HCT116 (cell line): ENCODE results near the gene VPS37B. TPM values are rescaled to one million over a fixed set of nuclear protein-coding genes. Genes with fewer than 3 reads are reported as not detected.

ENCODE experiments used
- ATAC-seq: fragments of 200-7000 bp; cut with Tn5 transposase; 2 replicates; pipeline ENCODE4 v1.9.1; 2020; ENCODE audit warnings: mild to moderate bottlenecking, moderate library complexity
- BruUV-seq: library from RNA; stranded (reverse); fragments of 400-500 nt; replicated peaks from 2 replicates; lab custom pipeline; 2021; lab: Mats Ljungman, UMichigan
- CTCF ChIA-PET: fragments of 300-600 bp; sonication (Branson Sonifier 250); formaldehyde crosslinking; loops from one replicate; lab custom pipeline; 2021; ENCODE audit warnings: antibody characterized with exemption; lab: Charles Lee
- POLR2A ChIA-PET: fragments of 300-600, 350-600 bp; sonication (Branson Sonifier 250); formaldehyde crosslinking; loops from one replicate; lab custom pipeline; 2021; ENCODE audit warnings: antibody characterized with exemption; lab: Charles Lee
- RAD21 ChIA-PET, 2 experiments: fragments of 300-600 bp; sonication (Branson Sonifier 250); formaldehyde crosslinking; loops; one replicate each; lab custom pipeline; 2023; ENCODE audit warnings: low total read pairs in 2 of 2; ENCODE audit not compliant: uncharacterized antibody in 2 of 2, unreplicated experiment in 2 of 2, low non-redundant PET in 1 of 2; lab: Charles Lee
- DNase-seq: peaks from one replicate; pipeline ENCODE4 v3.0.0-alpha.2; 2010; ENCODE audit warnings: low read depth, low spot score
- H2AFZ ChIP-seq: fragments of 200-600 bp; shearing (Covaris generic), sonication (generic); 2 replicates; pipeline ENCODE4 v1.6.1; 2017; ENCODE audit warnings: low read depth, mixed run types, mixed read lengths, antibody characterized with exemption, low read length; ENCODE audit not compliant: poor library complexity, severe bottlenecking
- H3K27ac ChIP-seq: 2 replicates; pipeline ENCODE4 v1.5.1; 2012; ENCODE audit warnings: low read depth, low read length
- H3K27me3 ChIP-seq: fragments of 200-600 bp; sonication (generic); 2 replicates; pipeline ENCODE4 v1.6.1; 2016; ENCODE audit warnings: mixed run types, low read length, mixed read lengths; ENCODE audit not compliant: insufficient read depth
- H3K36me3 ChIP-seq, 2 experiments: fragments of 200-500 bp in 1 of 2; fragments of 200-600 bp in 1 of 2; sonication (Bioruptor generic) in 1 of 2; sonication (generic) in 1 of 2; 2 replicates each; pipeline versions ENCODE4 v1.5.1 to v1.6.1; 2014 to 2016; ENCODE audit warnings: low read length in 2 of 2, inconsistent platforms in 1 of 2, mixed read lengths in 1 of 2, mixed run types in 1 of 2; ENCODE audit not compliant: insufficient read depth in 2 of 2, control insufficient read depth in 1 of 2
- H3K4me1 ChIP-seq, 2 experiments: fragments of 200-600 bp in 1 of 2; sonication (generic) in 1 of 2; 2 replicates each; pipeline versions ENCODE4 v1.5.1 to v1.6.1; 2012 to 2017; ENCODE audit warnings: low read length in 2 of 2, inconsistent platforms in 1 of 2, mild to moderate bottlenecking in 1 of 2, mixed read lengths in 1 of 2, mixed run types in 1 of 2, moderate library complexity in 1 of 2; ENCODE audit not compliant: insufficient read depth in 2 of 2, control insufficient read depth in 1 of 2
- H3K4me2 ChIP-seq: fragments of 200-600 bp; sonication (generic); 2 replicates; pipeline ENCODE4 v1.6.1; 2017; ENCODE audit warnings: mixed run types, low read length, mixed read lengths
- H3K4me3 ChIP-seq, 2 experiments: fragments of 200-600 bp in 1 of 2; sonication (generic) in 1 of 2; replicated peaks in 1 of 2; 2 replicates each; pipeline ENCODE4 v1.5.1; 2011 to 2016; ENCODE audit warnings: low read length in 2 of 2, control low read depth in 1 of 2, low read depth in 1 of 2, mild to moderate bottlenecking in 1 of 2, mixed read lengths in 1 of 2, mixed run types in 1 of 2
- H3K79me2 ChIP-seq: fragments of 200-600 bp; sonication (generic); 2 replicates; pipeline ENCODE4 v1.6.1; 2017; ENCODE audit warnings: mild to moderate bottlenecking, mixed run types, low read length, moderate library complexity, mixed read lengths; ENCODE audit not compliant: insufficient read depth
- H3K9ac ChIP-seq: fragments of 200-600 bp; sonication (generic); 2 replicates; pipeline ENCODE4 v1.6.1; 2016; ENCODE audit warnings: low read length, mixed read lengths
- H3K9me2 ChIP-seq: fragments of 200-600 bp; sonication (generic), shearing (Covaris generic); 2 replicates; pipeline ENCODE4 v1.6.1; 2017; ENCODE audit warnings: mixed run types, mild to moderate bottlenecking, moderate library complexity; ENCODE audit not compliant: insufficient read depth
- H3K9me3 ChIP-seq, 2 experiments: fragments of 200-500 bp in 1 of 2; fragments of 200-600 bp in 1 of 2; sonication (Bioruptor generic) in 1 of 2; sonication (generic) in 1 of 2; 2 replicates each; pipeline ENCODE4 v1.6.1; 2014 to 2017; ENCODE audit warnings: low read length in 2 of 2, mixed read lengths in 2 of 2, inconsistent platforms in 1 of 2, low read depth in 1 of 2, mild to moderate bottlenecking in 1 of 2, mixed run types in 1 of 2, moderate library complexity in 1 of 2; ENCODE audit not compliant: control insufficient read depth in 1 of 2, insufficient read depth in 1 of 2
- H4K20me1 ChIP-seq: fragments of 200-600 bp; sonication (generic), shearing (Covaris generic); 2 replicates; pipeline ENCODE4 v1.6.1; 2017; ENCODE audit warnings: mixed run types, mild to moderate bottlenecking, moderate library complexity; ENCODE audit not compliant: insufficient read depth
- ATF3 ChIP-seq: IDR thresholded peaks from 2 replicates; pipeline ENCODE4 v1.6.1; 2012
- CBX3 ChIP-seq: IDR thresholded peaks from 2 replicates; pipeline ENCODE4 v1.6.1; 2012; ENCODE audit warnings: low read depth
- CEBPB ChIP-seq: IDR thresholded peaks from 2 replicates; pipeline ENCODE4 v1.6.1; 2012; ENCODE audit warnings: low read depth
- CTCF ChIP-seq, 3 experiments: fragments of 200-600 bp in 1 of 3; sonication (generic) in 1 of 3; IDR thresholded peaks in 2 of 3; conservative IDR thresholded peaks in 1 of 3; 2 replicates each; pipeline ENCODE4 v1.5.1; 2012 to 2017; ENCODE audit warnings: low read depth in 2 of 3, low read length in 2 of 3, antibody characterized with exemption in 1 of 3, borderline replicate concordance in 1 of 3, control low read depth in 1 of 3, mild to moderate bottlenecking in 1 of 3, mixed read lengths in 1 of 3, mixed run types in 1 of 3, moderate library complexity in 1 of 3; ENCODE audit not compliant: insufficient read depth in 1 of 3
- EGR1 ChIP-seq: IDR thresholded peaks from 2 replicates; pipeline ENCODE4 v1.6.1; 2012; ENCODE audit warnings: low read depth
- ELF1 ChIP-seq: IDR thresholded peaks from 2 replicates; pipeline ENCODE4 v1.6.1; 2012; ENCODE audit warnings: low read depth, borderline replicate concordance
- EZH2phosphoT487 ChIP-seq: fragments of 200-600 bp; IDR thresholded peaks from 2 replicates; pipeline ENCODE4 v1.6.1; 2018; ENCODE audit warnings: antibody characterized with exemption, borderline replicate concordance
- FOSL1 ChIP-seq: IDR thresholded peaks from 2 replicates; pipeline ENCODE4 v1.6.1; 2012; ENCODE audit warnings: low read depth
- JUND ChIP-seq: IDR thresholded peaks from 2 replicates; pipeline ENCODE4 v1.6.1; 2012
- MAX ChIP-seq: IDR thresholded peaks from 2 replicates; pipeline ENCODE4 v1.6.1; 2012
- POLR2A ChIP-seq: IDR thresholded peaks from 2 replicates; pipeline ENCODE4 v1.7.0; 2011; ENCODE audit warnings: borderline replicate concordance; ENCODE audit not compliant: insufficient read depth, insufficient read length; ENCODE audit errors: extremely low read depth
- RAD21 ChIP-seq: IDR thresholded peaks from 2 replicates; pipeline ENCODE4 v1.6.1; 2012; ENCODE audit warnings: low read depth, mild to moderate bottlenecking
- REST ChIP-seq: IDR thresholded peaks from 2 replicates; pipeline ENCODE4 v1.6.1; 2012; ENCODE audit warnings: low read depth
- SIN3A ChIP-seq: IDR thresholded peaks from 2 replicates; pipeline ENCODE4 v1.6.1; 2012; ENCODE audit warnings: low read depth
- SP1 ChIP-seq: IDR thresholded peaks from 2 replicates; pipeline ENCODE4 v1.6.1; 2012; ENCODE audit warnings: low read depth
- SRF ChIP-seq: IDR thresholded peaks from 2 replicates; pipeline ENCODE4 v1.6.1; 2012; ENCODE audit warnings: low read depth
- TCF7L2 ChIP-seq: IDR thresholded peaks from 2 replicates; pipeline ENCODE4 v1.7.0; 2011; ENCODE audit warnings: borderline replicate concordance, inconsistent platforms; ENCODE audit not compliant: insufficient read depth, insufficient read length; ENCODE audit errors: extremely low read depth
- YY1 ChIP-seq: IDR thresholded peaks from 2 replicates; pipeline ENCODE4 v1.6.1; 2011; ENCODE audit warnings: low read length, low read depth, moderate library complexity, mild to moderate bottlenecking; ENCODE audit not compliant: insufficient replicate concordance; ENCODE audit errors: extremely low read depth
- ZBTB33 ChIP-seq: IDR thresholded peaks from 2 replicates; pipeline ENCODE4 v1.6.1; 2011; ENCODE audit warnings: mild to moderate bottlenecking, low read length, moderate library complexity; ENCODE audit not compliant: insufficient replicate concordance; ENCODE audit errors: extremely low read depth
- intact Hi-C: fragments of 100-400 bp; cut with micrococcal nuclease; formaldehyde crosslinking; loops from 2 replicates; pipeline ENCODE4 v1.10.0; 2022
- total RNA-seq: library from RNA; stranded (reverse); gene quantifications from one replicate; pipeline ENCODE4 v1.2.1, GENCODE V29; 2021; ENCODE audit not compliant: unreplicated experiment

VPS37B gene
- total RNA-seq, 1 experiment from 2014 or later = 55.0 TPM

DNA sequence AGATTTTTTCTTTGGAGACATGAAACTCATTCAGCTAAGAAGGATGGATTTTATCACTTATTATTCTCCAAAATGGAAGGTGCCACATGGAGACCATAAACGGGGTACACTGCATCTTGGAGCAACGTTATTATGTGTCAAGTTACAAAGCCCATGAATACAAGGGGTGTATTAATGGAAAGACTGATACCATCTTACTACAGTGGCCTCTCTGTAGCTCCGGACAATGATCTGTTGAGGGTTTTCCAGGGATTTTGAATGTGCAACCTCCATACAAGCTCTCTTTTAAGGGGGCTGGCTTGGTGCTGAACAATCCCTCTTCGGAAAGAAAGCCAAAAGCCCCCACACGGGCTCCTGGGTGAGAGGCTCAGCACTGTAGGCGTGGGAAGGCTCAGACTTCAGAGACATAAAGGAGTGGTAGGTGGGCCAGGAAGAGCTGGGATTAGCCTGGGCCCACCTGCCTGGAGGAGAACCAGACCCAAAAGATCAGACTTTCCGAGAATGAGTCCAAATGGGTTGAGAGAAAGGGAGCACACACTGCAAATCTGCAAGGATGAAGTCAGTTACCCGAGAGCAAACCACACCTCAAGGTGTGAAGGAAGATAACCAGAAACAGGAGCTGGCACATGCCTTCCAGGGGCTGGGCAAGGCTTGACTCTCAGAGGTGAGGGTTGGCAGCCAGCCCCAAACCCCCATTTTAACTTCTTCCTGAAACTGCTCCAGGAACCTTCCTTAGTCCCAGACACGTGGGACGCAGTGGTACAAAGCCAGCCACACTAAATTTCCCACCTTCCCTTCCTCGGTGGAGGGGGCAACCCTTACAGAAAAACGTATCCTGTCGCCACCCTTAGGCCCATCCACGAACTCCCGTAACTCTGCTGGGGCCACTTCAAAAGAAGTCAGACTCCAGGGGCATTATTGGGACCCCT, 1.5 kb downstream of the VPS37B start:
- BruUV-seq = no TSS peak
- peaks cover 6% of the 10 kb centered on the region; the same call in 1 of the 2 replicates for H4K20me1 ChIP-seq
- intact Hi-C loops = no loop called here
- peak overlapping the region; percentile 91 to 93 for H3K4me3 ChIP-seq
- ATAC-seq (peak; percentile 43), DNase-seq (no peak)
- peak overlapping the region; percentile 98 for H3K9ac ChIP-seq
- POLR2A ChIA-PET = no interaction called here
- peak overlapping the region; percentile 86 for H3K4me2 ChIP-seq
- H3K27me3 ChIP-seq = no peaks in the 10 kb centered on the region
- H2AFZ ChIP-seq = no peak overlapping the region
- peak overlapping the region; percentile 79 for H3K27ac ChIP-seq
- peaks cover 65% of the 10 kb centered on the region for H3K79me2 ChIP-seq
- H3K4me1 ChIP-seq = peaks cover 51 to 74% of the 10 kb centered on the region in 2 experiments
- RAD21 ChIA-PET = no interaction called here
- H3K9me3 ChIP-seq = no peaks in the 10 kb centered on the region
- CTCF ChIA-PET = no interaction called here
- H3K36me3 ChIP-seq = no peaks in the 10 kb centered on the region
- no peaks in the 10 kb centered on the region for H3K9me2 ChIP-seq
- TF ChIP-seq CEBPB = no peak
- no peak; a peak in 1 of 6 replicates for TF ChIP-seq CTCF (IDR thresholded peaks at IDR 0.05 in 2 of 3, conservative IDR thresholded peaks at IDR 0.05 in 1 of 3; ENCODE audit: borderline replicate concordance in 1 of 3, insufficient read depth in 1 of 3, low read depth in 2 of 3, low read length in 2 of 3)
- TF ChIP-seq REST = no peak
- no peak for TF ChIP-seq ELF1
- no peak for TF ChIP-seq JUND
- no peak for TF ChIP-seq ZBTB33
- no peak for TF ChIP-seq CBX3
- TF ChIP-seq MAX = no peak
- no peak for TF ChIP-seq RAD21
- no peak for TF ChIP-seq EZH2phosphoT487
- TF ChIP-seq EGR1 = no peak
- TF ChIP-seq SIN3A = no peak
- TF ChIP-seq TCF7L2 = no peak
- TF ChIP-seq YY1 = no peak
- no peak for TF ChIP-seq SP1
- no peak for TF ChIP-seq ATF3
- no peak for TF ChIP-seq FOSL1
- TF ChIP-seq SRF = no peak
- no peak for TF ChIP-seq POLR2A
